Measurements from ENCODE around the gene CDK11A.
"Not testable (repeated sequence)": the region's sequence is repeated elsewhere in the genome, so short reads cannot be mapped to it uniquely, and the experiment has no call there.

CDK11A gene

GRCh38 chr1:1729116-1729816, 5.1 kb upstream of the CDK11A start:
- not testable (repeated sequence) for DNase-seq (ENCODE audit: low read depth); H3K4me3 ChIP-seq (ENCODE audit: low read depth, low read length)

DNA sequence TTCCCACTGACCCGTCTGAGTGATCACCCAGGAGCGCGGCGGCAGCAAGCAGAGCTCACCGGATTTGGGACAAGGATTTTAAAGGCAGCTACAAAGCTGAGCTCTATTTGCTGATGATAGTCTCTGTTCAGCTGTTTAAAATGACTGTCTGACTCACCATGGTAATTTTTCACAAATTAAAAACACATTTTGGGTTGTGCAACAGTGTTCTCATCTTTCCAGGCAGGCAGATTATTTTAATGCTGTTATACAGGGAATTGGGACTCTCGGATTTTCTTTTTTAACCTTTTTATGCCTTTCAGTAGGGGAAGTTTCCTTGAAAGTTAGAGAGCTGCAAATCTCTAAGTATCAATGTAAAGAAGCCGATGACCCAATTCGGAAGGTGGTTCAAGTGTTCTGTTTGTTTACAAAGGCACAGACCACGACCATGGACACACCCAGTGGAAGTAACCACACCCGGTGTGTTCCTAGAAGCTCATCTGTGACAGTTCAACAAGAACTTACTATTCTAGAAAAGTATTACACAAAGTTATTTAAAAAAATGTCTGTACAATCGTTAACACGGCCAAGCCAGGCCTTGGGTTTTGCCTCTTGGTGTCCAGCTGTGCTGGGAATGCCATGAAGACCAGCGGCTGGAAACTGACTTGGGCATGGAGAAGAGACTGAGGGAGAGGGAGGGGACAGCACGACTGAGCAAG, 4.3 kb upstream of the CDK11A start:
- H3K4me3 ChIP-seq (ENCODE audit: low read depth, low read length): not testable (repeated sequence)
- DNase-seq (ENCODE audit: low read depth): peak; percentile 21

DNA sequence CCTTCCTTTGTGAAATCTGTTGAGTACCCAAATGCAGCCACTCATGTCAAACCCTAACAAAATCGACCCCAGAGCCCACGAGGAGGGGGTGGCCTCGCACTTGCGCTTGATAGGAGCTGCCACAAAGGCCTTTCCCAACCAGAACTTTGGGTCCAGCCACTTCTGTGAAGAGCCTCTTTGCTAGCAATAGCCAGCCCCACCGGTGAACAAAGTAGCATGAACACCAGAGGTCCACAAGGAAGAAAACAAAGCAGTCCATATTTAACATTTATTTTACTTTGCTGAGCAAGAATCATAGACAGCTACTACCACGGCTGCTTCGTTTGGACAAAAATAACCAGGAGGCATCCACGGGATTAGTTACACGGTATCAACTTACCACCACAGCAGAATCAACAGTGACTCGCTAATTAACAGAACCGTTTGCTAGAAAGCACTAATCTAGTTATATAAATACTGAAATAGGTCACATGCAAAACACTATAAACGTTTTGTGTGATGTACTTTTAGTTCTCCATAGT, 3.0 kb upstream of the CDK11A start:
- DNase-seq (ENCODE audit: low read depth): not testable (repeated sequence)

DNA sequence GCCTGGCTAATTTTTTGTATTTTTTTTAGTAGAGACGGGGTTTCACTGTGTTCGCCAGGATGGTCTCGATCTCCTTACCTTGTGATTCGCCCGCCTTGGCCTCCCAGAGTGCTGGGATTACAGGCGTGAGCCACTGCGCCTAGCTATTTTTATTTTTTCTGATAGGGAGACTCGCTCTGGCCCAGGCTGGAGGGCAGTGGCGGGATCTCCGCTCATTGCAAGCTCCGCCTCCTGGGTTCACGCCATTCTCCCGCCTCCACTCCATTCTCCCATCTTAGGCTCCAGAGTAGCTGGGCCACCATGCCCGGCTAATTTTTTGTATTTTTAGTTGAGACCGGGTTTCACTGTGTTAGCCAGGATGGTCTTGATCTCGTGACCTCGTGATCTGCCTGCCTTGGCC, 1.9 kb upstream of the CDK11A start:
- not testable (repeated sequence) for H3K4me3 ChIP-seq (ENCODE audit: low read depth, low read length); DNase-seq (ENCODE audit: low read depth)

More for the DNA sequence above, 3.0 kb upstream of the CDK11A start:
- not testable (repeated sequence) for H3K4me3 ChIP-seq (ENCODE audit: low read depth, low read length)

GRCh38 chr1:1721201-1721600, 3.0 kb downstream of the CDK11A start:
- no peak overlapping the region for H3K4me3 ChIP-seq (ENCODE audit: low read depth, low read length)
- DNase-seq (ENCODE audit: low read depth): no peak

GRCh38 chr1:1715109-1715883, 8.9 kb downstream of the CDK11A start:
- H3K4me3 ChIP-seq (ENCODE audit: low read depth, low read length); DNase-seq (ENCODE audit: low read depth): not testable (repeated sequence)

GRCh38 chr1:1707897-1708296, 16.3 kb downstream of the CDK11A start:
- DNase-seq (ENCODE audit: low read depth); H3K4me3 ChIP-seq (ENCODE audit: low read depth, low read length): not testable (repeated sequence)

GRCh38 chr1:1707241-1707640, 16.9 kb downstream of the CDK11A start:
- H3K4me3 ChIP-seq (ENCODE audit: low read depth, low read length); DNase-seq (ENCODE audit: low read depth): not testable (repeated sequence)

DNA sequence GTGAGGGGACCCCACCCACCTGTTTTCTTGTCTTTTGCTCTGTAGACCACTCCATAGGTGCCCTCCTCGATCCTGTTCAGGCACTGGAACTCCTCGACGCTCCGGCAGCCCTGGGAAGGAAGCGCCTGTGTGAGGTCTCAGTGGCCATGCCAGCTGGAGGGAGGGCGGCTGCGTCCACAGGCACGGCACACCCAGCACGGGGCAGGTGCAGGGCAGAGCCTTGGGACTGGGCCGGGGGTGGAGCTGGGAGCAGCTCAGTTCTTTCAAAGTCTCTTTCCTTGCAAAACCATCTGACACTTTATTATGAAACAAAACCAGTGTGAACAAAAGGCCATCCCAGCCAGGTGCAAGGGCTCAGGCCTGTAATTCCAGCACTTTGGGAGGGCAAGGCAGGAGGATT, 18.5 kb downstream of the CDK11A start:
- not testable (repeated sequence) for H3K4me3 ChIP-seq (ENCODE audit: low read depth, low read length); DNase-seq (ENCODE audit: low read depth)

GRCh38 chr1:1704284-1704957, 19.7 kb downstream of the CDK11A start:
- not testable (repeated sequence) for DNase-seq (ENCODE audit: low read depth); H3K4me3 ChIP-seq (ENCODE audit: low read depth, low read length)

DNA sequence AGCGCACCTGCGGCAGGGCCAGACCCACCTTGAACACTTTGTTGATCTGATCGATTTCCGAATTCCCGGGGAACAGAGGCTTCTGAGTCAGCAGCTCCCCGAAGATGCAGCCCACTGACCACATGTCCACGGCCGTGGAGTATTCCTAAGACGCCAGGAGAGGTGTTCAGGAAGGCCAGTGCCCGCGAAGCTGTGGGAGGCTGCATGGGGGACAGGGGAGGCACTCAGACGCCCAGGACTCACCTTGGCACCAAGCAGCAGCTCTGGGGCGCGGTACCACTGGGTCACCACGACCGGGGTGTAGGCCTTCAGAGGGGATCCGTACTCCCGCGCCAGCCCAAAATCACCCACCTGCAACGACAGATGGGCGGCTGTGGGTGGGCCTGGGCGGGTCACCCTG, 20.4 kb downstream of the CDK11A start:
- DNase-seq (ENCODE audit: low read depth): no peak
- H3K4me3 ChIP-seq (ENCODE audit: low read depth, low read length): no peak overlapping the region

DNA sequence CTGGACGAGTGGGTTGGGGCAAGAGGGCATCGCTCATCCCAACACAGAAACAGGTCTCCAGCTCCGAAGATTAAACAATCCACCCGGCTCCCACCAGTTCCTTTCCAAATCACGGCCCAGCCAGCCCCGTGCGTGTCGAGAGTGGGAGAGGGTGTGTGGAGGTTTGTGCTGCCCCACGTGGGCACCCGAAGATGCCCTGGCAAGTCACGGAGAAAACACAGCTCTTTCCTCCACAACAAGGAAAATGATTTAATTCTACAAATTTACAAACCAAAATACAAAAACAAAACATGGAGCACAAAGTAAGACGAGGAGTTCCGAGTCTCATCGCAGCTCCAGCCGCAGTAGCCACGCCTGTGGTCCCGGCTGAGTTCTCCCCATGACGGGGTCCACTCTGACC, 21.7 kb downstream of the CDK11A start:
- not testable (repeated sequence) for DNase-seq (ENCODE audit: low read depth); H3K4me3 ChIP-seq (ENCODE audit: low read depth, low read length)

GRCh38 chr1:1700557-1700956, 23.6 kb downstream of the CDK11A start:
- not testable (repeated sequence) for DNase-seq (ENCODE audit: low read depth); H3K4me3 ChIP-seq (ENCODE audit: low read depth, low read length)

GRCh38 chr1:1700067-1700466, 24.1 kb downstream of the CDK11A start:
- DNase-seq (ENCODE audit: low read depth); H3K4me3 ChIP-seq (ENCODE audit: low read depth, low read length): not testable (repeated sequence)

DNA sequence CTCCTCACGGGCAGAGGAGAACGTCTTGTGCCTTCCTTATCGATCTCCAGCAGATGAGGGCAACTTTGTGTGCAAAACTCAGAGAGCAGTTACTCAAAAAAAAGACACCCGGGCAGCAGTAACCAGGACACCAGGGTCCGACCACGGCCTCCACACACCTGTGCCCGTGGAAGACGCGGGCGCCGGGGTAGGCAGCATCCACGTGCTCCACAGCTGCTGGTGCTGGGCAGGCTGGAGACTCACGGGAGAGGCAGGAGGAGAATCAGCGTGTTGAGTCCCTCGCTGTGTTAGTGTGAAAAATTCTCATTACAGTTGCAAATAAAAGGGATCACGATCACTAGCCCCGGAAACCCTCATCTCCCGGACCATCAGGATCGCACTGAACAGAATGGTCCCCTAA, 25.1 kb downstream of the CDK11A start:
- not testable (repeated sequence) for DNase-seq (ENCODE audit: low read depth); H3K4me3 ChIP-seq (ENCODE audit: low read depth, low read length)

GRCh38 chr1:1697358-1698183, 26.6 kb downstream of the CDK11A start:
- not testable (repeated sequence) for H3K4me3 ChIP-seq (ENCODE audit: low read depth, low read length); DNase-seq (ENCODE audit: low read depth)

DNA sequence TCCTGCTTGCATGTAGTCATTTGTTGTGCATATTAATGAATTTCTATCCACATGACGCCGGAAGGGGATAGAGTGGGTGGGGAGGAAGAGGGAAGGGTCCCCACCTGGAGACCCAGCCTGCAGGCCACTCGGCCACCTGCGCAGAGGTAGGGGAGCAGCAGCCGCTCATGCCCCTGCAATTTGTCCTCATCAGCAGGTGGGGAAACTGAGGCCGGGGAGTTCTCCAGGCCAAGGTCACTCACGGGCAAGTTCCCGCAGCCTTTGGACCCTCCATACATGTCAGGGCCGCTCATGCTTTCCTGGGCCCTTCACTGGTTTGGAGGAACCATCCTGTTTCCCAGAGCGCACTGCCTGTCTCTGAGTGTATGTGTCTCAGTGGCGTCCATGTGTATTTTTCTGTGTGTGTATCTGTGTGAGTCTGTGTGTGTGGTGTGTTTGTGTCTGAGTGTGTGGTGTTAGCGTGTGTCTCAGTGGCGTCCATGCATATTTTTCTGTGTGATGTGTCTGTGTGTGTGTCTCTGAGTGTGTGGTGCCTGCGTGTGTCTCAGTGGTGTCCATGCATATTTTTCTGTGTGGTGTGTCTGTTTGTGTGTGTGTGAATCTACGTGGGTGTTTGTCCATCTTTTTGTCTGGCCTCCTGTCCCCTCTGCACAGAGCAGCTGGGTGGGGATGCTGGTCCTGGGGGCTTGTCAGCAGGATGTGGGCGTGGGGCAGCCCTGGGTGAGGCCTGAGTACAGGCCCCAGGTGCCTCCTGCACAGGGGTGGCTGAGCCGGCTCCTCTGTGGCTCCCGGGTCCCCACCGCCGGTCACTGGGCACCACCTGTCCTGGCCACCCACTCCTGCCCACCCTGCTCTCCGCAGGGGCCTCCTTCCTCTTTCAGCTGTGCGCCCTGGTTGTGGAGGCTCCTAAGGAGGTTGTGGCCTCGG, 27.5 kb downstream of the CDK11A start:
- not testable (repeated sequence) for H3K4me3 ChIP-seq (ENCODE audit: low read depth, low read length); DNase-seq (ENCODE audit: low read depth)
